HepG2 (cell line): Measurements from ENCODE around the gene HNRNPC. TPM values are rescaled to one million over a fixed set of nuclear protein-coding genes. Genes with fewer than 3 reads are reported as not detected.

ENCODE experiments used
- AFF4 ChIP-seq: sonication (generic); formaldehyde crosslinking; IDR thresholded peaks from 2 replicates; pipeline ENCODE4 v1.4.0; 2020; ENCODE audit warnings: missing genetic modification reagents
- ATF7-NPFF ChIP-seq: sonication (generic); formaldehyde crosslinking; IDR thresholded peaks from 2 replicates; pipeline ENCODE4 v1.8.1; 2023; ENCODE audit warnings: mild to moderate bottlenecking, low read depth, missing genetic modification reagents, moderate library complexity
- CREBL2 ChIP-seq: sonication (generic); formaldehyde crosslinking; IDR thresholded peaks from 2 replicates; pipeline ENCODE4 v1.8.1; 2023; ENCODE audit warnings: missing genetic modification reagents, mild to moderate bottlenecking, borderline replicate concordance
- GATAD1 ChIP-seq: IDR thresholded peaks from 2 replicates; pipeline ENCODE4 v1.6.1; 2016; ENCODE audit warnings: missing genetic modification reagents, missing compliant biosample characterization
- RBFOX2 ChIP-seq: fragments of 200-400 bp; formaldehyde crosslinking; IDR thresholded peaks from 2 replicates; pipeline ENCODE4 v1.6.1; 2017; ENCODE audit warnings: low read depth, mild to moderate bottlenecking, low read length
- RFXANK ChIP-seq: IDR thresholded peaks from 2 replicates; pipeline ENCODE4 v1.6.1; 2016
- SP2 ChIP-seq: sonication (generic); formaldehyde crosslinking; IDR thresholded peaks from 2 replicates; pipeline ENCODE4 v1.5.1; 2020; ENCODE audit warnings: mild to moderate bottlenecking, missing genetic modification reagents
- ZBTB40 ChIP-seq, 2 experiments: fragments of 450-650 bp in 1 of 2; sonication (generic) in 1 of 2; formaldehyde crosslinking in 1 of 2; IDR thresholded peaks; 2 replicates each; pipeline versions ENCODE4 v1.6.1 to v1.8.0; 2016 to 2022; ENCODE audit warnings: antibody characterized with exemption in 1 of 2, mild to moderate bottlenecking in 1 of 2, missing genetic modification reagents in 1 of 2
- ZFP62 ChIP-seq: sonication (generic); formaldehyde crosslinking; IDR thresholded peaks from 2 replicates; pipeline ENCODE4 v1.4.0; 2020; ENCODE audit warnings: missing genetic modification reagents
- ZFX ChIP-seq: sonication (generic); formaldehyde crosslinking; IDR thresholded peaks from 2 replicates; pipeline ENCODE4 v1.4.0; 2020; ENCODE audit warnings: mild to moderate bottlenecking, low read depth, missing genetic modification reagents, moderate library complexity
- ZNF777 ChIP-seq: sonication (generic); formaldehyde crosslinking; IDR thresholded peaks from 2 replicates; pipeline ENCODE4 v1.4.0; 2020; ENCODE audit warnings: missing genetic modification reagents
- polyA plus RNA-seq, 8 experiments: library from polyadenylated mRNA; depleted of rRNA in 3 of 8; stranded (reverse) in 7 of 8; unstranded in 1 of 8; fragments of >200 nt; fragmentation: Illumina TruSeq in 4 of 8; extraction: Trizol in 4 of 8; gene quantifications; 2 replicates each; pipeline versions ENCODE4 v1.2.1 to v1.2.3, GENCODE V29; 2011 to 2016; ENCODE audit warnings: low read depth in 4 of 8, missing spikeins in 1 of 8, mixed read lengths in 1 of 8; ENCODE audit not compliant: insufficient read depth in 1 of 8
- total RNA-seq, 5 experiments: library from RNA; depleted of rRNA; stranded (reverse); fragments of >200 nt; fragmentation: Illumina TruSeq; extraction: Trizol; gene quantifications; 2 replicates each; pipeline ENCODE4 v1.2.3, GENCODE V29; 2016; ENCODE audit warnings: low read depth in 1 of 5
- TF ChIP-seq, protein P1 (sequence below): IDR thresholded peaks from 2 replicates; pipeline ENCODE4 v1.6.1; 2016; ENCODE audit warnings: missing genetic modification reagents, missing compliant biosample characterization
- TF ChIP-seq, protein P2 (sequence below): sonication (generic); formaldehyde crosslinking; IDR thresholded peaks from 2 replicates; pipeline ENCODE4 v1.8.0; 2022; ENCODE audit warnings: missing genetic modification reagents, mild to moderate bottlenecking, borderline replicate concordance
- TF ChIP-seq, protein P3 (sequence below): sonication (generic); formaldehyde crosslinking; IDR thresholded peaks from 2 replicates; pipeline ENCODE4 v1.4.0; 2020; ENCODE audit warnings: missing genetic modification reagents

HNRNPC gene
- total and polyA plus RNA-seq, 2 of the 13 experiments (the other 11 are each of a cell fraction or from before 2014, with no cell fraction given) = 628 to 1,099 TPM

DNA sequence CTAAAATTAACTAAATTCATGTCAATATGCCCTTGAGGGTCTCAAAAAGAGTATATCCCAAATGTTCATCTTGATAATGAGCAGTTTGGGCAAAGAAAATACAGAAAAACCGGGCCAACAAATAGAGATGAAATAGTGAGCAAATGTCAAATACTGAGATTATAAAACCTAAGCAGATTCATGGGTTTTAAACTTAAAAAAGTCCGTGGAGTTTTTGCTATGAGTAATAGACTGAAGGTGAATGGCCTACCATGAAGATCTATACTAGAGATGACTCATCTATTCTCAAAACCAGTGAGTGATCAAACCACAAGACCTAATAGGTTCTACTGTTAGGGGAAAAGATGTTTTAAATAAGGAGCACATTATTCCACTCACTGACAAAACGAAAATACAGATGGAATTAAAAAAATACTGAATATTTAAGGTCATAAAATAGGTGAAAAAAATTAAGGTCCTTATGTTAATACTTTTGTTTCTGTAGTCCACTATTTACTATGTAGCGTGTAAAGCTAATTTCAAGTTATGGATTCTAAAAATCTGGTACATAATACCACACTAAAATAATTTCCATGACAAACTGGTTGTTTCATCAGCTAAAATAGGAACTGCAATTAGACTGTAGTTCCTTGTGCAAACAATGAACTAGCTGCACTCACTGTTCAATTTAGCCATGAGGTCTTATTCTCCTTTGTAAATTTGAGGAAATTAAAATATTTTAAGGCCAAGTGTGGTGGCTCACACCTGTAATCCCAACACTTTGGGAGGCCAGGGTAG, 5.0 kb downstream of the HNRNPC start (continued):
- TF ChIP-seq ZBTB40 (IDR thresholded peaks at IDR 0.05) (no peak), ZBTB40 (CRISPR knock-in tag; IDR thresholded peaks at IDR 0.05) (no peak), ZFX (no peak), CREBL2 (no peak), ZNF777 (CRISPR knock-in tag) (no peak), AFF4 (CRISPR knock-in tag) (no peak), ZFP62 (no peak), ATF7-NPFF (CRISPR knock-in tag) (no peak), RFXANK (no peak), GATAD1 (CRISPR knock-in tag) (no peak), RBFOX2 (peak; percentile 45), SP2 (no peak)
- TF ChIP-seq, protein P1, sequence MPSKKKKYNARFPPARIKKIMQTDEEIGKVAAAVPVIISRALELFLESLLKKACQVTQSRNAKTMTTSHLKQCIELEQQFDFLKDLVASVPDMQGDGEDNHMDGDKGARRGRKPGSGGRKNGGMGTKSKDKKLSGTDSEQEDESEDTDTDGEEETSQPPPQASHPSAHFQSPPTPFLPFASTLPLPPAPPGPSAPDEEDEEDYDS = no peak
- TF ChIP-seq, protein P2, sequence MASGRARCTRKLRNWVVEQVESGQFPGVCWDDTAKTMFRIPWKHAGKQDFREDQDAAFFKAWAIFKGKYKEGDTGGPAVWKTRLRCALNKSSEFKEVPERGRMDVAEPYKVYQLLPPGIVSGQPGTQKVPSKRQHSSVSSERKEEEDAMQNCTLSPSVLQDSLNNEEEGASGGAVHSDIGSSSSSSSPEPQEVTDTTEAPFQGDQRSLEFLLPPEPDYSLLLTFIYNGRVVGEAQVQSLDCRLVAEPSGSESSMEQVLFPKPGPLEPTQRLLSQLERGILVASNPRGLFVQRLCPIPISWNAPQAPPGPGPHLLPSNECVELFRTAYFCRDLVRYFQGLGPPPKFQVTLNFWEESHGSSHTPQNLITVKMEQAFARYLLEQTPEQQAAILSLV (CRISPR knock-in tag) = no peak
- TF ChIP-seq, protein P3, sequence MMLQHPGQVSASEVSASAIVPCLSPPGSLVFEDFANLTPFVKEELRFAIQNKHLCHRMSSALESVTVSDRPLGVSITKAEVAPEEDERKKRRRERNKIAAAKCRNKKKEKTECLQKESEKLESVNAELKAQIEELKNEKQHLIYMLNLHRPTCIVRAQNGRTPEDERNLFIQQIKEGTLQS (CRISPR knock-in tag) = no peak
